HUES64 (cell line): ENCODE measurements around the gene EXOG.
"Not testable (repeated sequence)": the region's sequence is repeated elsewhere in the genome, so short reads cannot be mapped to it uniquely, and the experiment has no call there.

ENCODE experiments used
- H3K27ac ChIP-seq: 2 replicates; pipeline ENCODE4 v1.7.0; 2013; ENCODE audit warnings: low read depth, low read length, inconsistent platforms
- H3K27me3 ChIP-seq: 2 replicates; pipeline ENCODE4 v1.6.1; 2013; ENCODE audit warnings: mild to moderate bottlenecking, low read length; ENCODE audit not compliant: insufficient read depth
- H3K36me3 ChIP-seq: 2 replicates; pipeline ENCODE4 v1.6.1; 2013; ENCODE audit warnings: mild to moderate bottlenecking, low read length; ENCODE audit not compliant: insufficient read depth
- H3K4me1 ChIP-seq: 2 replicates; pipeline ENCODE4 v1.6.1; 2013; ENCODE audit warnings: mild to moderate bottlenecking, low read length, moderate library complexity; ENCODE audit not compliant: insufficient read depth
- H3K4me3 ChIP-seq: 2 replicates; pipeline ENCODE4 v1.5.1; 2013; ENCODE audit warnings: mild to moderate bottlenecking, low read length, moderate library complexity
- H3K9ac ChIP-seq: 2 replicates; pipeline ENCODE4 v1.6.1; 2013; ENCODE audit warnings: mild to moderate bottlenecking, low read depth, low read length
- H3K9me3 ChIP-seq: 2 replicates; pipeline ENCODE4 v1.6.1; 2013; ENCODE audit warnings: low read depth, low read length; ENCODE audit not compliant: insufficient read depth
- WGBS: fragments of 150-250, 120-280 bp; methylation state at CpG from one replicate; pipeline ENCODE4 v1.1.7; 2013; ENCODE audit warnings: missing lambda C conversion rate; 5-methylcytosine and 5-hydroxymethylcytosine counted together

EXOG gene

GRCh38 chr3:38560284-38560683 lies 64.1 kb downstream of the EXOG start:
- Histone ChIP-seq H3K36me3 (no peaks in the 10 kb centered on the region), H3K27me3 (no peaks in the 10 kb centered on the region), H3K27ac (no peak overlapping the region), H3K4me3 (no peak overlapping the region), H3K9ac (no peak overlapping the region), H3K4me1 (no peaks in the 10 kb centered on the region), H3K9me3 (no peaks in the 10 kb centered on the region)
- WGBS: 98% methylated on average over 6 of the region's 6 CpGs

GRCh38 chr3:38560996-38561717 lies 65.0 kb downstream of the EXOG start:
- no peaks in the 10 kb centered on the region for H3K9me3 ChIP-seq
- H3K27me3 ChIP-seq: no peaks in the 10 kb centered on the region
- no peaks in the 10 kb centered on the region for H3K4me1 ChIP-seq
- H3K36me3 ChIP-seq: no peaks in the 10 kb centered on the region
- WGBS: 96% methylated on average over 6 of the region's 7 CpGs
- no peak overlapping the region for H3K4me3 ChIP-seq
- H3K9ac ChIP-seq: no peak overlapping the region
- no peak overlapping the region for H3K27ac ChIP-seq

- no peak overlapping the region for H3K9ac ChIP-seq
- no peak overlapping the region for H3K27ac ChIP-seq
- WGBS: 89% methylated on average over 10 of the region's 10 CpGs
- no peaks in the 10 kb centered on the region for H3K4me1 ChIP-seq
- no peak overlapping the region for H3K4me3 ChIP-seq
- no peaks in the 10 kb centered on the region for H3K27me3 ChIP-seq
- H3K9me3 ChIP-seq: no peaks in the 10 kb centered on the region
- H3K36me3 ChIP-seq: no peaks in the 10 kb centered on the region
Observed at GRCh38 chr3:38561746-38562466, 65.8 kb downstream of the EXOG start.

GRCh38 chr3:38562467-38562925 lies 66.4 kb downstream of the EXOG start:
- WGBS: 97% methylated on average over 7 of the region's 7 CpGs

GRCh38 chr3:38563070-38563885 lies 67.1 kb downstream of the EXOG start:
- no peaks in the 10 kb centered on the region for H3K27me3 ChIP-seq
- H3K4me3 ChIP-seq: no peak overlapping the region
- H3K4me1 ChIP-seq: no peaks in the 10 kb centered on the region
- no peak overlapping the region for H3K9ac ChIP-seq
- H3K27ac ChIP-seq: no peak overlapping the region
- H3K36me3 ChIP-seq: no peaks in the 10 kb centered on the region
- H3K9me3 ChIP-seq: no peaks in the 10 kb centered on the region
- WGBS: 92% methylated on average over 15 of the region's 15 CpGs

More at GRCh38 chr3:38562467-38562925, 66.4 kb downstream of the EXOG start:
- Histone ChIP-seq H3K4me3 (no peak overlapping the region), H3K9me3 (no peaks in the 10 kb centered on the region), H3K36me3 (no peaks in the 10 kb centered on the region), H3K4me1 (no peaks in the 10 kb centered on the region), H3K9ac (no peak overlapping the region), H3K27me3 (no peaks in the 10 kb centered on the region), H3K27ac (no peak overlapping the region)

GRCh38 chr3:38563886-38564270 lies 67.7 kb downstream of the EXOG start:
- Histone ChIP-seq H3K4me3 (no peak overlapping the region), H3K36me3 (no peaks in the 10 kb centered on the region), H3K4me1 (no peaks in the 10 kb centered on the region), H3K9me3 (no peaks in the 10 kb centered on the region), H3K9ac (no peak overlapping the region), H3K27ac (no peak overlapping the region), H3K27me3 (no peaks in the 10 kb centered on the region)
- WGBS: 93% methylated on average over 10 of the region's 10 CpGs

GRCh38 chr3:38564631-38565338 lies 68.6 kb downstream of the EXOG start:
- no peaks in the 10 kb centered on the region for H3K27me3 ChIP-seq
- H3K9ac ChIP-seq: no peak overlapping the region
- no peaks in the 10 kb centered on the region for H3K36me3 ChIP-seq
- no peak overlapping the region for H3K4me3 ChIP-seq
- H3K9me3 ChIP-seq: no peaks in the 10 kb centered on the region
- no peaks in the 10 kb centered on the region for H3K4me1 ChIP-seq
- 94% methylated on average over 6 of the region's 6 CpGs for WGBS
- H3K27ac ChIP-seq: no peak overlapping the region

- WGBS: 95% methylated on average over 13 of the region's 13 CpGs
- Histone ChIP-seq H3K27ac (no peak overlapping the region), H3K36me3 (no peaks in the 10 kb centered on the region), H3K4me3 (no peak overlapping the region), H3K9me3 (no peaks in the 10 kb centered on the region), H3K27me3 (no peaks in the 10 kb centered on the region), H3K4me1 (no peaks in the 10 kb centered on the region), H3K9ac (no peak overlapping the region)
Observed at GRCh38 chr3:38565339-38566214, 69.4 kb downstream of the EXOG start.

- no peaks in the 10 kb centered on the region for H3K9me3 ChIP-seq
- no peaks in the 10 kb centered on the region for H3K36me3 ChIP-seq
- no peaks in the 10 kb centered on the region for H3K27me3 ChIP-seq
- H3K4me1 ChIP-seq: no peaks in the 10 kb centered on the region
- no peak overlapping the region for H3K27ac ChIP-seq
- no peak overlapping the region for H3K9ac ChIP-seq
- no peak overlapping the region for H3K4me3 ChIP-seq
- WGBS: 95% methylated on average over 13 of the region's 13 CpGs
Observed at GRCh38 chr3:38566215-38566528, 70.0 kb downstream of the EXOG start.

GRCh38 chr3:38566794-38567193 lies 70.7 kb downstream of the EXOG start:
- H3K9me3 ChIP-seq, H3K9ac ChIP-seq, H3K4me1 ChIP-seq, H3K4me3 ChIP-seq, H3K36me3 ChIP-seq, H3K27me3 ChIP-seq, H3K27ac ChIP-seq: not testable (repeated sequence)
- WGBS: 92% methylated on average over 7 of the region's 7 CpGs
